H1 (cell line): ENCODE data around the gene FNDC5. TPM values are rescaled to one million over a fixed set of nuclear protein-coding genes. Genes with fewer than 3 reads are reported as not detected.

Experiments used
- CBX5 ChIP-seq: fragments of 300-800, 300-1000 bp; sonication (generic); IDR thresholded peaks from 2 replicates; pipeline ENCODE4 v1.7.1; 2016; ENCODE audit warnings: antibody characterized with exemption, low read length, low read depth
- GTF2F1 ChIP-seq: IDR thresholded peaks from 2 replicates; pipeline ENCODE4 v1.6.1; 2012; ENCODE audit warnings: low read depth, low read length, improper control_type of control experiment, borderline replicate concordance
- KDM5A ChIP-seq: fragments of 200-600 bp; IDR thresholded peaks from 2 replicates; pipeline ENCODE4 v1.7.1; 2012; ENCODE audit warnings: mild to moderate bottlenecking, low read length, inconsistent platforms, mixed read lengths
- NRF1 ChIP-seq: IDR thresholded peaks from 2 replicates; pipeline ENCODE4 v1.6.1; 2011; ENCODE audit warnings: mild to moderate bottlenecking, low read depth, low read length, improper control_type of control experiment
- SP1 ChIP-seq: IDR thresholded peaks from 2 replicates; pipeline ENCODE4 v1.6.1; 2011; ENCODE audit warnings: low read depth, low read length
- polyA plus RNA-seq, 7 experiments: library from polyadenylated mRNA; depleted of rRNA in 3 of 7; stranded (reverse) in 5 of 7; unstranded in 2 of 7; fragments of >200 nt in 5 of 7; fragments of 200-250 nt in 2 of 7; gene quantifications; 1 replicate in 5 of 7; 2 replicates in 1 of 7; 4 replicates in 1 of 7; pipeline versions ENCODE4 v1.2.1 to v1.2.3, GENCODE V29; 2011 to 2013; ENCODE audit warnings: missing spikeins in 2 of 7, mixed read lengths in 2 of 7
- total RNA-seq: library from RNA; stranded (reverse); fragmentation: NEBNext Ultra II Directional; extraction: Animal tissue kit (Norgen Biotek cat#: 25700); gene quantifications from 2 replicates; pipeline ENCODE4 v1.2.1, GENCODE V29; 2021
- TF ChIP-seq, protein P1 (sequence below): IDR thresholded peaks from 2 replicates; pipeline ENCODE4 v1.6.1; 2011; ENCODE audit warnings: low read length, improper control_type of control experiment

Gene FNDC5
- total and polyA plus RNA-seq, 2 of the 8 experiments (the other 6 are each of a cell fraction or from before 2014, with no cell fraction given): 1.8 to 2.0 TPM

DNA sequence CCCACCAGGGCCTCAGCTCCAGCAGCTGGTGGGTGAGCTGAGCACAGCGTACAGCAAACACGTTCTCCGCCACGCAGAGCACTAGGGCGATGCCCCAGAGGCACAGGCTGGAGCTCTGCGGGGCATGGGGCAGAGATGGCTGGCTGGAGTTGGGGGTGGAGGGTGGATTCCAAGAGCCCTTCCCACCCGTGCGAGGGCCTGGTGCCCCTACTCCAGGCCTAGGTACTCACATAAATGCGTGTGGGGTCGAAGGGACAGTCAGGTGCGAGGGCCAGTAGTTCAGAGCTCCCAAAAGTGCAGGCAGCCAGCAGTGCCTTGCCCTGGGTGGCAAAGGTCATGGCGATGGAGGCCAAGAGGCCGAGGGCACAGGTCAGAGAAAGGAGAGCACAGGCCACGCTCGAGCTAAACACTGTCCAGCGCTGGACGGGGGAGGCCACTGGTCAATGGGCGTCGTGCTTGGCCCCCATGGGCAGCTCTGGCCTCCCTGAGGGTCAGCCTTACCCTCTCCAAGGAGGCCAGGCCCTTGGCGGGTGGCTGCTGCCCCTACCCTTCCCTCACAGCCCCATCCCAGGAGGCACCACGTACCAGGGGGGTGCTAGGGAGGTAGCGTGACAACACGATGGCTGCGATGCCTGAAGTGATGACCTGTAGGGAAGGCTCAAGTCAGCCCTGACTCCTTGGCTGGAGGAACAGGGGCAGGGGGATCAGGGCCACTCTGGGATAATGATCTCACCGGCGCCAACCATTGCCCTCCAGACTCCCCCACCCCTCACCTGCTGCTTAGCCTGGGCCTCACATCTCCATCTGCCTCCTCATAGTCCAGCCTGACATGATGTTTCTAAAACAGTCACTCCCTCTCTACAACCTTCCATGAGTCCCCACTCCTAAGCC is 24.9 kb upstream of the FNDC5 start (continued):
- no peak for TF ChIP-seq GTF2F1
- no peak for TF ChIP-seq SP1
- TF ChIP-seq KDM5A: no peak
- TF ChIP-seq CBX5: no peak
- TF ChIP-seq NRF1: no peak
- TF ChIP-seq, protein P1, sequence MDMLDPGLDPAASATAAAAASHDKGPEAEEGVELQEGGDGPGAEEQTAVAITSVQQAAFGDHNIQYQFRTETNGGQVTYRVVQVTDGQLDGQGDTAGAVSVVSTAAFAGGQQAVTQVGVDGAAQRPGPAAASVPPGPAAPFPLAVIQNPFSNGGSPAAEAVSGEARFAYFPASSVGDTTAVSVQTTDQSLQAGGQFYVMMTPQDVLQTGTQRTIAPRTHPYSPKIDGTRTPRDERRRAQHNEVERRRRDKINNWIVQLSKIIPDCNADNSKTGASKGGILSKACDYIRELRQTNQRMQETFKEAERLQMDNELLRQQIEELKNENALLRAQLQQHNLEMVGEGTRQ: no peak
